Measurements from ENCODE around the gene C1QTNF2.

C1QTNF2 gene

GRCh38 chr5:160375701-160376100 is 5.3 kb upstream of the C1QTNF2 start:
- no peaks in the 10 kb centered on the region for H3K4me1 ChIP-seq (ENCODE audit: low read length)

GRCh38 chr5:160375166-160375565 is 4.7 kb upstream of the C1QTNF2 start:
- Histone ChIP-seq H3K4me1 (ENCODE audit: low read length) (no peaks in the 10 kb centered on the region), H3K27ac (ENCODE audit: low read length) (no peak overlapping the region), H3K4me2 (ENCODE audit: low read depth, low read length) (no peak overlapping the region), H3K36me3 (replicated peaks; ENCODE audit: insufficient read depth, low read length) (no peaks in the 10 kb centered on the region), H3K4me3 (ENCODE audit: low read length) (no peak overlapping the region), H3K27me3 (replicated peaks; ENCODE audit: insufficient read depth, low read length) (no peaks in the 10 kb centered on the region), H3K9me3 (replicated peaks; ENCODE audit: insufficient read depth, low read length) (no peaks in the 10 kb centered on the region), H3K9me2 (replicated peaks; ENCODE audit: insufficient read depth, low read length) (no peaks in the 10 kb centered on the region), H3K9ac (ENCODE audit: low read length) (no peak overlapping the region), H3K79me2 (ENCODE audit: low read length) (no peaks in the 10 kb centered on the region), H3F3A (ENCODE audit: insufficient read depth, low read length) (no peaks in the 10 kb centered on the region), H4K20me1 (ENCODE audit: insufficient read depth, low read length) (no peaks in the 10 kb centered on the region), H2AFZ (ENCODE audit: low read length) (no peak overlapping the region)
- no peak for DNase-seq
- TF ChIP-seq EZH2 (optimal IDR thresholded peaks at IDR 0.05; ENCODE audit: low read depth, low read length): no peak
- TF ChIP-seq EZH2phosphoT487 (IDR thresholded peaks at IDR 0.05; ENCODE audit: low read length): no peak
- TF ChIP-seq, protein P1, sequence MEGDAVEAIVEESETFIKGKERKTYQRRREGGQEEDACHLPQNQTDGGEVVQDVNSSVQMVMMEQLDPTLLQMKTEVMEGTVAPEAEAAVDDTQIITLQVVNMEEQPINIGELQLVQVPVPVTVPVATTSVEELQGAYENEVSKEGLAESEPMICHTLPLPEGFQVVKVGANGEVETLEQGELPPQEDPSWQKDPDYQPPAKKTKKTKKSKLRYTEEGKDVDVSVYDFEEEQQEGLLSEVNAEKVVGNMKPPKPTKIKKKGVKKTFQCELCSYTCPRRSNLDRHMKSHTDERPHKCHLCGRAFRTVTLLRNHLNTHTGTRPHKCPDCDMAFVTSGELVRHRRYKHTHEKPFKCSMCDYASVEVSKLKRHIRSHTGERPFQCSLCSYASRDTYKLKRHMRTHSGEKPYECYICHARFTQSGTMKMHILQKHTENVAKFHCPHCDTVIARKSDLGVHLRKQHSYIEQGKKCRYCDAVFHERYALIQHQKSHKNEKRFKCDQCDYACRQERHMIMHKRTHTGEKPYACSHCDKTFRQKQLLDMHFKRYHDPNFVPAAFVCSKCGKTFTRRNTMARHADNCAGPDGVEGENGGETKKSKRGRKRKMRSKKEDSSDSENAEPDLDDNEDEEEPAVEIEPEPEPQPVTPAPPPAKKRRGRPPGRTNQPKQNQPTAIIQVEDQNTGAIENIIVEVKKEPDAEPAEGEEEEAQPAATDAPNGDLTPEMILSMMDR (IDR thresholded peaks at IDR 0.05; ENCODE audit: low read length): no peak

More at GRCh38 chr5:160375701-160376100, 5.3 kb upstream of the C1QTNF2 start:
- H3K9me2 ChIP-seq (replicated peaks; ENCODE audit: insufficient read depth, low read length): no peaks in the 10 kb centered on the region
- H4K20me1 ChIP-seq (ENCODE audit: insufficient read depth, low read length): no peaks in the 10 kb centered on the region
- H3K79me2 ChIP-seq (ENCODE audit: low read length): no peaks in the 10 kb centered on the region
- no peak overlapping the region for H3K27ac ChIP-seq (ENCODE audit: low read length)
- no peak overlapping the region for H3K4me2 ChIP-seq (ENCODE audit: low read depth, low read length)
- H3K36me3 ChIP-seq (replicated peaks; ENCODE audit: insufficient read depth, low read length): no peaks in the 10 kb centered on the region
- H2AFZ ChIP-seq (ENCODE audit: low read length): no peak overlapping the region
- TF ChIP-seq EZH2phosphoT487 (IDR thresholded peaks at IDR 0.05; ENCODE audit: low read length): no peak
- TF ChIP-seq, protein P1 (IDR thresholded peaks at IDR 0.05; ENCODE audit: low read length): no peak
- no peak for TF ChIP-seq EZH2 (optimal IDR thresholded peaks at IDR 0.05; ENCODE audit: low read depth, low read length)
- no peaks in the 10 kb centered on the region for H3K9me3 ChIP-seq (replicated peaks; ENCODE audit: insufficient read depth, low read length)
- no peak overlapping the region for H3K9ac ChIP-seq (ENCODE audit: low read length)
- no peaks in the 10 kb centered on the region for H3K27me3 ChIP-seq (replicated peaks; ENCODE audit: insufficient read depth, low read length)
- H3F3A ChIP-seq (ENCODE audit: insufficient read depth, low read length): no peaks in the 10 kb centered on the region
- no peak for DNase-seq
- no peak overlapping the region for H3K4me3 ChIP-seq (ENCODE audit: low read length)

GRCh38 chr5:160371294-160371693 is 868 bp upstream of the C1QTNF2 start:
- TF ChIP-seq EZH2 (optimal IDR thresholded peaks at IDR 0.05; ENCODE audit: low read depth, low read length) (no peak), EZH2phosphoT487 (IDR thresholded peaks at IDR 0.05; ENCODE audit: low read length) (no peak)
- TF ChIP-seq, protein P1 (IDR thresholded peaks at IDR 0.05; ENCODE audit: low read length): no peak
- no peak overlapping the region for H2AFZ ChIP-seq (ENCODE audit: low read length)
- no peaks in the 10 kb centered on the region for H3K27me3 ChIP-seq (replicated peaks; ENCODE audit: insufficient read depth, low read length)

More at GRCh38 chr5:160371294-160371693, 868 bp upstream of the C1QTNF2 start:
- Histone ChIP-seq H3K4me3 (ENCODE audit: low read length) (no peak overlapping the region), H3K79me2 (ENCODE audit: low read length) (no peaks in the 10 kb centered on the region), H3K36me3 (replicated peaks; ENCODE audit: insufficient read depth, low read length) (no peaks in the 10 kb centered on the region), H4K20me1 (ENCODE audit: insufficient read depth, low read length) (no peaks in the 10 kb centered on the region), H3K9ac (ENCODE audit: low read length) (no peak overlapping the region), H3K27ac (ENCODE audit: low read length) (no peak overlapping the region), H3F3A (ENCODE audit: insufficient read depth, low read length) (no peaks in the 10 kb centered on the region), H3K9me3 (replicated peaks; ENCODE audit: insufficient read depth, low read length) (no peaks in the 10 kb centered on the region), H3K4me1 (ENCODE audit: low read length) (no peaks in the 10 kb centered on the region), H3K4me2 (ENCODE audit: low read depth, low read length) (no peak overlapping the region), H3K9me2 (replicated peaks; ENCODE audit: insufficient read depth, low read length) (no peaks in the 10 kb centered on the region)
- DNase-seq: no peak
